Esophagus muscularis mucosa (tissue), 4 donors: ENCODE measurements around the gene TSPO. TPM values are rescaled to one million over a fixed set of nuclear protein-coding genes. Genes with fewer than 3 reads are reported as not detected.
"Not testable (repeated sequence)": the region's sequence is repeated elsewhere in the genome, so short reads cannot be mapped to it uniquely, and the experiment has no call there.

ENCODE experiments used
- DNase-seq: peaks from one replicate; pipeline ENCODE4 v3.0.0-alpha.2; 2017; ENCODE audit errors: extremely low spot score
- H3K27ac ChIP-seq, 4 donors: fragments of 200-600 bp; sonication (generic); replicated peaks in 1 of 4; 1 replicate in 3 of 4; 2 replicates in 1 of 4; pipeline ENCODE4 v1.5.1; 2016 to 2019; ENCODE audit warnings: mild to moderate bottlenecking in 1 of 4
- H3K27me3 ChIP-seq, 4 donors: fragments of 200-600 bp; sonication (generic); one replicate each; pipeline versions ENCODE4 v1.5.1 to v1.6.0; 2016 to 2019
- H3K36me3 ChIP-seq, 4 donors: fragments of 200-600 bp; sonication (generic); one replicate each; pipeline ENCODE4 v1.5.1; 2016 to 2019
- H3K4me1 ChIP-seq, 4 donors: fragments of 200-600 bp; sonication (generic); one replicate each; pipeline ENCODE4 v1.5.1; 2016 to 2019
- H3K4me3 ChIP-seq, 4 donors: fragments of 200-600 bp; sonication (generic); 1 replicate in 2 of 4; 2 replicates in 2 of 4; pipeline ENCODE4 v1.5.1; 2016 to 2019; ENCODE audit warnings: mild to moderate bottlenecking in 4 of 4, moderate library complexity in 1 of 4
- H3K9me3 ChIP-seq, 4 donors: fragments of 200-600 bp; sonication (generic); 1 replicate in 3 of 4; 2 replicates in 1 of 4; pipeline ENCODE4 v1.5.1; 2016 to 2019
- EP300 ChIP-seq: sonication (generic); formaldehyde crosslinking; IDR thresholded peaks from one replicate; pipeline ENCODE4 v1.6.1; 2017; ENCODE audit warnings: antibody characterized with exemption
- POLR2A ChIP-seq: fragments of 450-650 bp; IDR thresholded peaks from one replicate; pipeline ENCODE4 v1.6.1; 2017; ENCODE audit warnings: antibody characterized with exemption, moderate library complexity, mild to moderate bottlenecking, low read depth
- POLR2AphosphoS5 ChIP-seq, 2 donors: sonication (generic); formaldehyde crosslinking; IDR thresholded peaks; one replicate each; pipeline ENCODE4 v1.6.1; 2017; ENCODE audit warnings: antibody characterized with exemption in 2 of 2
- WGBS: methylation state at CpG from one replicate; pipeline ENCODE4 v1.1.5; 2018; 5-methylcytosine and 5-hydroxymethylcytosine counted together
- intact Hi-C: fragments of 100-400 bp; cut with DNase I; formaldehyde crosslinking; loops from one replicate; pipeline ENCODE4 v1.15.1; 2023
- total RNA-seq, 4 donors: library from RNA; depleted of rRNA; stranded (reverse); fragments of >200 nt; gene quantifications; one replicate each; pipeline versions ENCODE4 v1.1.0 to v1.2.1, GENCODE V29; 2016
- TF ChIP-seq, protein P1 (sequence below), 3 experiments: fragments of 200-600 bp in 2 of 3; fragments of 450-650 bp in 1 of 3; sonication (generic) in 2 of 3; IDR thresholded peaks; one replicate each; pipeline ENCODE4 v1.5.1; 2017 to 2019; ENCODE audit warnings: antibody characterized with exemption in 3 of 3, mild to moderate bottlenecking in 2 of 3, moderate library complexity in 1 of 3

TSPO gene
- total RNA-seq, 4 donors from 2014 or later, result 172 to 191 (median 182) TPM

DNA sequence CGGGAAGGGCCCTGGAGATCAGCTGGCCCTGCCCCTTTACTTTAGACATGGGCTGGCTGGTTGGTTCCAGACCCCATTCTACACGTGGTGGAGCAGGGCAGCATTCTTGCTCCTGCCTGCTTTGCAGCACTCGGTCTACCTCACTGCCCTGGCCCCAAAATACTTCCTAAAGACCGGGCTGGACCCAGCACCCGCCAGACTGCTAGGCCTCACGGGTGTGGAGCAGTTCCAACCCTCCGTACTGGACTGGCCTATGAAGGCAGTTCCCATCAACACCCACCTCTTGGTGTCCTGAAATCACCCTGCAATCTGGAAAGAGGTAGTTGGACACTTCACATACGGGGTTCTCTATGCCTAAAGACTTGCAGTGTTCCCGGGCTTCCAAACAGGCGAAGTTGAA, 14.6 kb upstream of the TSPO start:
- H3K27ac ChIP-seq, result no peak overlapping the region
- H3K4me1 ChIP-seq, result peaks cover 10 to 26% (median 21%) of the 10 kb centered on the region in 4 donors
- H3K4me3 ChIP-seq, result no peak overlapping the region
- intact Hi-C loops, result no loop called here
- H3K27me3 ChIP-seq, result no peaks in the 10 kb centered on the region
- H3K36me3 ChIP-seq, result peaks cover 40 to 93% (median 88%) of the 10 kb centered on the region in 4 donors
- TF ChIP-seq POLR2A (no peak), POLR2AphosphoS5 (IDR thresholded peaks at IDR 0.05) (no peak), EP300 (no peak)
- TF ChIP-seq, protein P1, sequence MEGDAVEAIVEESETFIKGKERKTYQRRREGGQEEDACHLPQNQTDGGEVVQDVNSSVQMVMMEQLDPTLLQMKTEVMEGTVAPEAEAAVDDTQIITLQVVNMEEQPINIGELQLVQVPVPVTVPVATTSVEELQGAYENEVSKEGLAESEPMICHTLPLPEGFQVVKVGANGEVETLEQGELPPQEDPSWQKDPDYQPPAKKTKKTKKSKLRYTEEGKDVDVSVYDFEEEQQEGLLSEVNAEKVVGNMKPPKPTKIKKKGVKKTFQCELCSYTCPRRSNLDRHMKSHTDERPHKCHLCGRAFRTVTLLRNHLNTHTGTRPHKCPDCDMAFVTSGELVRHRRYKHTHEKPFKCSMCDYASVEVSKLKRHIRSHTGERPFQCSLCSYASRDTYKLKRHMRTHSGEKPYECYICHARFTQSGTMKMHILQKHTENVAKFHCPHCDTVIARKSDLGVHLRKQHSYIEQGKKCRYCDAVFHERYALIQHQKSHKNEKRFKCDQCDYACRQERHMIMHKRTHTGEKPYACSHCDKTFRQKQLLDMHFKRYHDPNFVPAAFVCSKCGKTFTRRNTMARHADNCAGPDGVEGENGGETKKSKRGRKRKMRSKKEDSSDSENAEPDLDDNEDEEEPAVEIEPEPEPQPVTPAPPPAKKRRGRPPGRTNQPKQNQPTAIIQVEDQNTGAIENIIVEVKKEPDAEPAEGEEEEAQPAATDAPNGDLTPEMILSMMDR (IDR thresholded peaks at IDR 0.05), result no peak
- WGBS, result 78% methylated on average over 10 of the region's 10 CpGs
- no peak for DNase-seq
- no peaks in the 10 kb centered on the region for H3K9me3 ChIP-seq

DNA sequence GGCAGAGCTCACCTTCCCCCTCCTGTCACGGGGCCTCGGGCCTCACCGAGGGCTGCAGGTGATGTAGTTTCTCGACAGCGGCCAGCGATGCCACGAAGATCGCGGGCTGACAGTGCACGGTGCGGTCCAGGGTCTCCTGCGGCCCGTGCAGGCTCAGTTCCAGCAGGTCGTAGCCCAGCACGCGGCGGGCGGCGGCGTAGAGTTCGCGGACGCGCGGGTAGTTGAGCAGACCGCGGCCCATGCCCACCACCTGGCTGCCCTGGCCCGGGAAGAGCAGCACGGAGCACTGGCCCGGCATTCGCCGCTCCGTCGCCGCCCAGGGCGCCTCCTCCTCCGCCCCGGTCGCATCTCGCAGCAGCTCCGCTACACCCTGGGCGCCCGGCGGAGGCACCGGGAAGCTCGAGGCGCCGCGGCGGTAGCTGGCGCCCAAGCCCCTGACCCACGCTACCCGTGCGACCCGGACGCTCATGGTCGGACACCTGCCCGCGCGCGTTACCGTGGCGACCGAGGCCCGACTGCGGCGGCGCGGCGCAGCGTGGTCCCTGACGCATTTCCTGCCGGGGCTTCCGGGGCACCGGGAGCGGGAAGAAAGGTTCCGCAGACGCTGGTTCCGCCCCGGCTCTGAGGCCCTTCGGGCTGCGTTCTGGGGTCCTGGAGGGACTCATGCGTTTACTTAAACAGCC, 8.3 kb upstream of the TSPO start, which contains the start of gene MCAT:
Gene MCAT (minus strand): TSS at position 519 of the 683 bp plus-strand sequence. CDS start 50 bp downstream, at position 469.
- WGBS, result 0% methylated on average over 23 of the region's 83 CpGs
- H3K36me3 ChIP-seq, result peaks cover 19 to 32% (median 29%) of the 10 kb centered on the region in 4 donors
- intact Hi-C loops, result no loop called here
- no peak for DNase-seq
- no peak for TF ChIP-seq EP300
- no peak for TF ChIP-seq POLR2A
- TF ChIP-seq POLR2AphosphoS5 (IDR thresholded peaks at IDR 0.05), result peak; percentile 83 to 92
- TF ChIP-seq, protein P1 (IDR thresholded peaks at IDR 0.05), result no peak
- H3K27ac ChIP-seq, result peak within 1 kb of the TSS; percentile 70 to 76 (median 71)
- H3K4me3 ChIP-seq, result peak within 1 kb of the TSS; percentile 88 to 99 (median 94)
- peaks cover 21 to 34% (median 26%) of the 10 kb centered on the region in 4 donors for H3K4me1 ChIP-seq
- no peaks in the 10 kb centered on the region for H3K9me3 ChIP-seq
- H3K27me3 ChIP-seq, result no peaks in the 10 kb centered on the region

DNA sequence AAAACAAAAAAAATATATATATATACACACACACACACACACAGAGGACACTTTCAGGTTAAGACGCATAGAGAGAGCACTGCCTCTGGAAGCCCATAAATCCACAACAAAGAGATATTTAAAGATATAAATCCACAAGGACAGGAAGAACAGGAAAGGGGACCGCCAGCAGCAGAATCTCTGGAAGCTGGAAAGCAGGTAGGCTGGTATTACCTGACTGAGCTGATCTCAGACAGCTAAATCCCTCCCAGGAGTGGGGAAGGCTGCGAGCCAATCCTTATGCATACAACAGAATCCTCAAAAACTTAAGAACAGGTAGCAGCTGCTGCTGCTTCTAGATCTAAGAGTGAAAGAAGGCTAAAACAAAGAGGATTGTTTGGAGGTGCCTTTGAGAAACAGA, 6.4 kb upstream of the TSPO start:
- no peaks in the 10 kb centered on the region for H3K27me3 ChIP-seq
- WGBS, result 82% methylated on average over 3 of the region's 3 CpGs
- H3K4me1 ChIP-seq, result peaks cover 21 to 34% (median 26%) of the 10 kb centered on the region in 4 donors
- TF ChIP-seq EP300, result no peak
- no peak for DNase-seq
- H3K4me3 ChIP-seq, result no peak overlapping the region
- intact Hi-C loops, result no loop called here
- H3K27ac ChIP-seq, result no peak overlapping the region
- H3K9me3 ChIP-seq, result no peaks in the 10 kb centered on the region
- peaks cover 9 to 14% (median 11%) of the 10 kb centered on the region in 4 donors for H3K36me3 ChIP-seq

DNA sequence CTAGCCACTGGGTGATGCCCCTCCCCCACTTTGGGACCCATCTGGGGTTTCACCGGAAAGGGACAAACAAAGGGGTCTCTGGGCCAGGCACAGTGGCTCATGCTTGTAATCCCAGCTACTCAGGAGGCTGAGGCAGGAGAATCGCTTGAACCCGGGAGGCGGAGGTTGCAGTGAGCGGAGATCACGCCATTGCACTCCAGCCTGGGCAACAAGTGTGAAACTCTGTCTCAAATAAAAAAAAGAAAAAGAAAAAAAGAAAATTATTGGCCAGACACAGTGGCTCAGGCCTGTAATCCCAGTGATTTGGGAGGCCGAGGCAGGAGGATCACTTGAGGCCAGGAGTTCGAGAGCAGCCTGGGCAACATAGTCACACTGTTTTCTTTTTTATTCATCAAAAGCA, 6.0 kb upstream of the TSPO start:
- H3K36me3 ChIP-seq, DNase-seq, H3K27ac ChIP-seq, H3K4me3 ChIP-seq, intact Hi-C loops, H3K9me3 ChIP-seq, H3K27me3 ChIP-seq: not testable (repeated sequence)
- peaks cover 21 to 32% (median 26%) of the 10 kb centered on the region in 4 donors for H3K4me1 ChIP-seq
- WGBS, result 89% methylated on average over 8 of the region's 8 CpGs

DNA sequence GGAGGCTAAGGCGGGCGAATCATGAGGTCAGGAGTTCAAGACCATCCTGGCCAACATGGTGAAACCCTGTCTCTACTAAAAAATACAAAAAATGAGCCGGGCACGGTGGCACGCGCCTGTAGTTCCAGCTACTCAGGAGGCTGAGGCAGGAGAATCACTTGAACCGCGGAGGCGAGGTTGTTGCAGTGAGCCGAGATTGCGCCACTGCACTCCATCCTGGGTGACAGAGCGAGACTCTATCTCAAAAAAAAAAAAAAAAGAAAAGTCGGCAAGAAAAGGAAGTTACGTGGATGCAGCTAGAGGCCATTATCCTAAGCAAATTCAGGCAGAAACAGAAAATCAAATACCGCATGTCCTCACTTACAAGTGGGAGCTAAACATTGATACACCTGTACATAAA, 5.0 kb upstream of the TSPO start:
- WGBS, result 84% methylated on average over 15 of the region's 15 CpGs
- intact Hi-C loops, H3K4me3 ChIP-seq, H3K27me3 ChIP-seq, H3K9me3 ChIP-seq, DNase-seq, H3K36me3 ChIP-seq, H3K27ac ChIP-seq: not testable (repeated sequence)
- peaks cover 25 to 31% (median 29%) of the 10 kb centered on the region in 4 donors for H3K4me1 ChIP-seq

DNA sequence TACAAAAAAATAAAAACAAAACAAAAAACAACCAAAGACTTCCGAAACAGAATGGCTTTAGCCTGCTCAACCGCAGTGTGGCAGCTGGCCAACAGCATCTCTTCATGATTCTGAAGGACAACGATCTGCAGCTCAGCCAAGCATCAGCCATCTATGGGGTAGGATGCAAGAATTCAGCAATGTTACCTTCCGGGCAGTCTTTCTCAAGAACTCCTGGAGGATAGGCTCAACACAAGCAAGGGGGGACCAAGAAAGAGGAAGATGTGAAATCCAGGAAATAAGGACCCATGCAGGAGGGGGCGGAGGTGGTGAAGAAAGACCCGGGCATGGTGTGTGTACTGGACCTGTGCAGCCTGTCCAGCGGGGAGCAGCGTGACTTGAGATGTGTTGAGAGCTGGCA, 3.5 kb upstream of the TSPO start:
- Histone ChIP-seq H3K27ac (peak overlapping the region in 1 of 4 donors; percentile 13), H3K27me3 (no peaks in the 10 kb centered on the region), H3K36me3 (no peaks in the 10 kb centered on the region), H3K4me1 (peaks cover 15 to 30% (median 28%) of the 10 kb centered on the region in 4 donors), H3K4me3 (no peak overlapping the region), H3K9me3 (no peaks in the 10 kb centered on the region)
- intact Hi-C loops, result no loop called here
- no peak for DNase-seq
- TF ChIP-seq POLR2A, result no peak
- 66% methylated on average over 8 of the region's 8 CpGs for WGBS

DNA sequence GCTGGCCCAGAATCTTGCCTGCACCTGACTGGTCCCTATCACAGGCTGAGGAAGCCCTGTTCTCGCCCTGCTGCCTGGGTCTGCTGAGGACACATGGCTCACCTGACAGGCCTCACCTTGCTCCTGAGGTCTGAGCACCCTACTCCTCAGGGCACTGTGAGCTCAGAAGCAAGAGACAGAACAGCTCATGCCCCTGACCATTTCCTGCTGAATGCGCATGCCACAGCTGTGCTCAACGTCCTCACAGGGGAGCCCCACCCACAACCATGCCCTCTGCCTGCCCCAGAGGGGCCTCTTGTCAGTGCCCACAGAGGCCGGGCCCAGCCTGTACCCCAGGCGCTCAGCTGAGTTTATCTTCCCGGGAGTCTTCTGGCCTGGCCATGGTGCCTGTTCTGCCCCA, 2.8 kb upstream of the TSPO start:
- DNase-seq, result no peak
- Histone ChIP-seq H3K4me1 (peaks cover 14 to 32% (median 29%) of the 10 kb centered on the region in 4 donors), H3K4me3 (no peak overlapping the region), H3K36me3 (no peaks in the 10 kb centered on the region), H3K27me3 (no peaks in the 10 kb centered on the region), H3K27ac (no peak overlapping the region), H3K9me3 (no peaks in the 10 kb centered on the region)
- intact Hi-C loops, result no loop called here
- TF ChIP-seq POLR2AphosphoS5 (IDR thresholded peaks at IDR 0.05), result no peak
- WGBS, result 57% methylated on average over 3 of the region's 6 CpGs
